ENCODE data around the gene HOXA3. TPM values are rescaled to one million over a fixed set of nuclear protein-coding genes. Genes with fewer than 3 reads are reported as not detected.
A peak's percentile ranks its signal among the peaks of the same experiment; 100 is the strongest.

The HOXA3 gene
- total and polyA plus RNA-seq, 10 of the 15 experiments (the other 5 are each of a cell fraction or from before 2014, with no cell fraction given) = 0.05 TPM; not detected in 9

DNA sequence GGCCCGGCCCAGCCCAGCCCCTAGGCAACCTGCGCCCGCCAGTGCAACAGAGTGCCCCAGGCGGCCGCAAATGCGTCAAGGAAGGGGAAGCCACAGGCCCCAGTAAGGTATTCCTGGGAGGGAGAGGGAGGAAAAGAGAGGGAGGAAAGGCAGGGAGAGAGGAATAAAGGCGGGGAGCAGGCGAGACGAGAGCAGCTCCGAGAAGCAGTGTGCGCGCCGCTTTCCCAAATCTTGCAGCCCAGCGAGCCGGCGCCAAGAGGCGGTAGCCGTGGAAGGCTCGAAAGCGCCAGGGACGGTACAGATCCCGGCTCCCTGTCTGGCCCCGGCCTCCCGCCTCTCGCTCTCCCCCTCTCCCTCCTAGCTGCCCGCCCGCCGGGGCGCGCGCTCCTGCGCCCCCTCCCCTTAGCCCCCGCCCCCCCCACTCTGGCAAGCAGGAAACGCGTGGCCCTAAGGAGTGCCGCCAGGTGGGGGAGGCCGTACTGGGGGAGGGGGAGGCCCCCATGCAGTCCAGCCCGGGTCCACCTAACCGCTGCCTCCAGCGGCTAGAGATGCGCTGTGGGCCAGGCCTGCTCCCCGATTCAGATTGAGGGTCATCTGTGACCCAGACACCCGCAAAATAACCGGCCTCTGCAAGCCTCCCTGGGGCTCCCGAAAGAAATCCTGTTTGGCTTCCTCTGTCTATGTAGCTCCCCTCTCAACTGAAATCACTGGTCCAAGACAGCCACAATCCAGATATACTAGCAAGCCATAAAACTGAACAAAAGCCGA lies 17.5 kb upstream of the HOXA3 start:
- Histone ChIP-seq H3K79me2 (ENCODE audit: control insufficient read depth, insufficient read depth, low read length) (no peaks in the 10 kb centered on the region), H3K4me3 (no peak overlapping the region), H3K4me1 (ENCODE audit: control insufficient read depth, insufficient read depth, low read length) (no peaks in the 10 kb centered on the region), H4K20me1 (ENCODE audit: control insufficient read depth, insufficient read depth) (no peaks in the 10 kb centered on the region), H3K4me2 (ENCODE audit: control insufficient read depth, insufficient read depth) (no peak overlapping the region), H2AFZ (ENCODE audit: control insufficient read depth, low read depth, low read length) (no peak overlapping the region), H3K9ac (ENCODE audit: control insufficient read depth, insufficient read depth, low read length) (no peak overlapping the region), H3K27ac (ENCODE audit: control insufficient read depth, insufficient read depth) (no peak overlapping the region), H3K36me3 (ENCODE audit: control insufficient read depth in 2 of 2, insufficient read depth in 2 of 2, low read length in 1 of 2) (no peaks in the 10 kb centered on the region; a peak in 1 of 4 replicates), H3K9me3 (replicated peaks; ENCODE audit: control insufficient read depth, insufficient read depth, low read length) (peaks cover 2% of the 10 kb centered on the region; the same call in 1 of the 3 replicates), H3K27me3 (replicated peaks in 1 of 2; ENCODE audit: control insufficient read depth in 2 of 2, insufficient read depth in 2 of 2, low read length in 1 of 2) (peaks cover 28 to 47% of the 10 kb centered on the region in 2 experiments)
- POLR2A ChIA-PET = no interaction called here
- FAIRE-seq = no peak
- intact Hi-C loops (cut with micrococcal nuclease; ENCODE audit: unreplicated experiment) = no loop called here
- WGBS (ENCODE audit: insufficient coverage, insufficient replicate concordance, low lambda C conversion rate, missing lambda C conversion rate) = 28% methylated on average over 32 of the region's 46 CpGs
- SMC1A ChIA-PET (ENCODE audit: uncharacterized antibody, unreplicated experiment) = no interaction called here
- DNase-seq (ENCODE audit: low read depth, low spot score) = no peak
- peak; percentile 83 for TF ChIP-seq SUZ12 (IDR thresholded peaks at IDR 0.05; ENCODE audit: unreplicated experiment)
- TF ChIP-seq NBN (IDR thresholded peaks at IDR 0.05) = no peak
- RAD21 ChIA-PET (ENCODE audit: unreplicated experiment) = no interaction called here
- no TSS peak for BruUV-seq (replicated peaks)
- in situ Hi-C loops (cut with MboI) = loop anchor here (25.0 kb wide), 1 partner anchor 1083 kb away; no protein-coding TSS in a partner anchor
- no peak for ATAC-seq
- CTCF ChIA-PET = interaction anchor here (0.7 to 1.6 kb wide), 2 partner anchors 9 to 800 kb away, joined by 3 to 4 read pairs; no protein-coding TSS in a partner anchor

DNA sequence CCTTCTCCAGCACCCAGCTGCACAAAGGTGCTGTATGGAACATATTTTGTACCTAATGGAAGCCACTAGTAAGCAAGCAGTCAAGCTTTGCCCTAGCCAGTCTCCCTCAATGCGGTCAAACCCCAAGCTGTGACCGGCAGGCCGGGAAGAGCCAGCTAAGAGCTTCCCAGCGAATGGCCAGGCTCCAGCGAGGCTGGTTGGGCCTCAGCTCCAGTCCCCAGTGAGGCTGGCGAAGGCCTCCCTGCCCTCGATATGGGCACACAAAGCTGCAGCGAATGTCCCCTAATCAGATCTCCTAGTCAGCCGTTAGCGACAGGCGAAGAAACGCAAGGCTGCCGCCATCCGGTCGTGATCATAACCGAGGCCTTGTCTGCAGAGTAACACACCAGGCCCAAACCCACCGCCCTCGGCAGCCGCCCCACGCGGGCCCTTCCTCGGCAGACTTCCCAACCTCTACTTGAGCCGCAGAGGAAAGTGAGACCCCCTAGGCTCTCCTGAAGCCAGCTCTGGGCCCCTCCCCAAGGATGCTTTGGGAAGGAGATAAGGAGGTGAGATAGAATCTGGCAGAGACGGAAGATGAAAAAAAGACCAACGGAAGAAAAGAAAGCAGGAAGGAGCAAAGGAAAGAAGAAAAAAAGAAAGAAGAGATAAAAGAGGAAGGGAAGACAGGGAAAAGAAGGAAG lies 16.0 kb upstream of the HOXA3 start:
- no peaks in the 10 kb centered on the region; a peak in 1 of 4 replicates for H3K36me3 ChIP-seq (ENCODE audit: control insufficient read depth in 2 of 2, insufficient read depth in 2 of 2, low read length in 1 of 2)
- 31% methylated on average over 25 of the region's 25 CpGs for WGBS (ENCODE audit: insufficient coverage, insufficient replicate concordance, low lambda C conversion rate, missing lambda C conversion rate)
- ChIA-PET CTCF (no interaction called here), POLR2A (interaction anchor here (0.6 kb wide), 1 partner anchor 275 kb away, joined by 3 read pairs; no protein-coding TSS in a partner anchor), RAD21 (ENCODE audit: unreplicated experiment) (no interaction called here), SMC1A (ENCODE audit: uncharacterized antibody, unreplicated experiment) (no interaction called here)
- in situ Hi-C loops (cut with MboI) = loop anchor here (25.0 kb wide), 1 partner anchor 1081 kb away; no protein-coding TSS in a partner anchor
- peaks cover 31 to 49% of the 10 kb centered on the region in 2 experiments for H3K27me3 ChIP-seq (replicated peaks in 1 of 2; ENCODE audit: control insufficient read depth in 2 of 2, insufficient read depth in 2 of 2, low read length in 1 of 2)
- no peaks in the 10 kb centered on the region for H3K4me1 ChIP-seq (ENCODE audit: control insufficient read depth, insufficient read depth, low read length)
- no peak for FAIRE-seq
- H3K79me2 ChIP-seq (ENCODE audit: control insufficient read depth, insufficient read depth, low read length) = no peaks in the 10 kb centered on the region
- peaks cover 2% of the 10 kb centered on the region; the same call in 1 of the 3 replicates for H3K9me3 ChIP-seq (replicated peaks; ENCODE audit: control insufficient read depth, insufficient read depth, low read length)
- H3K4me3 ChIP-seq = no peak overlapping the region
- H3K4me2 ChIP-seq (ENCODE audit: control insufficient read depth, insufficient read depth) = no peak overlapping the region
- BruUV-seq (replicated peaks) = no TSS peak
- DNase-seq (ENCODE audit: low read depth, low spot score) = no peak
- no peak overlapping the region for H2AFZ ChIP-seq (ENCODE audit: control insufficient read depth, low read depth, low read length)
- H3K27ac ChIP-seq (ENCODE audit: control insufficient read depth, insufficient read depth) = no peak overlapping the region
- H4K20me1 ChIP-seq (ENCODE audit: control insufficient read depth, insufficient read depth) = no peaks in the 10 kb centered on the region
- no peak for ATAC-seq
- intact Hi-C loops (cut with micrococcal nuclease; ENCODE audit: unreplicated experiment) = no loop called here
- H3K9ac ChIP-seq (ENCODE audit: control insufficient read depth, insufficient read depth, low read length) = no peak overlapping the region
- TF ChIP-seq, protein P1, sequence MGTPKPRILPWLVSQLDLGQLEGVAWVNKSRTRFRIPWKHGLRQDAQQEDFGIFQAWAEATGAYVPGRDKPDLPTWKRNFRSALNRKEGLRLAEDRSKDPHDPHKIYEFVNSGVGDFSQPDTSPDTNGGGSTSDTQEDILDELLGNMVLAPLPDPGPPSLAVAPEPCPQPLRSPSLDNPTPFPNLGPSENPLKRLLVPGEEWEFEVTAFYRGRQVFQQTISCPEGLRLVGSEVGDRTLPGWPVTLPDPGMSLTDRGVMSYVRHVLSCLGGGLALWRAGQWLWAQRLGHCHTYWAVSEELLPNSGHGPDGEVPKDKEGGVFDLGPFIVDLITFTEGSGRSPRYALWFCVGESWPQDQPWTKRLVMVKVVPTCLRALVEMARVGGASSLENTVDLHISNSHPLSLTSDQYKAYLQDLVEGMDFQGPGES (IDR thresholded peaks at IDR 0.05) = no peak
- no peak for TF ChIP-seq CBX3 (IDR thresholded peaks at IDR 0.05; ENCODE audit: borderline replicate concordance, low read depth)
- no peak for TF ChIP-seq FOXM1 (IDR thresholded peaks at IDR 0.05; ENCODE audit: low read depth, low read length)
- TF ChIP-seq, protein P2, sequence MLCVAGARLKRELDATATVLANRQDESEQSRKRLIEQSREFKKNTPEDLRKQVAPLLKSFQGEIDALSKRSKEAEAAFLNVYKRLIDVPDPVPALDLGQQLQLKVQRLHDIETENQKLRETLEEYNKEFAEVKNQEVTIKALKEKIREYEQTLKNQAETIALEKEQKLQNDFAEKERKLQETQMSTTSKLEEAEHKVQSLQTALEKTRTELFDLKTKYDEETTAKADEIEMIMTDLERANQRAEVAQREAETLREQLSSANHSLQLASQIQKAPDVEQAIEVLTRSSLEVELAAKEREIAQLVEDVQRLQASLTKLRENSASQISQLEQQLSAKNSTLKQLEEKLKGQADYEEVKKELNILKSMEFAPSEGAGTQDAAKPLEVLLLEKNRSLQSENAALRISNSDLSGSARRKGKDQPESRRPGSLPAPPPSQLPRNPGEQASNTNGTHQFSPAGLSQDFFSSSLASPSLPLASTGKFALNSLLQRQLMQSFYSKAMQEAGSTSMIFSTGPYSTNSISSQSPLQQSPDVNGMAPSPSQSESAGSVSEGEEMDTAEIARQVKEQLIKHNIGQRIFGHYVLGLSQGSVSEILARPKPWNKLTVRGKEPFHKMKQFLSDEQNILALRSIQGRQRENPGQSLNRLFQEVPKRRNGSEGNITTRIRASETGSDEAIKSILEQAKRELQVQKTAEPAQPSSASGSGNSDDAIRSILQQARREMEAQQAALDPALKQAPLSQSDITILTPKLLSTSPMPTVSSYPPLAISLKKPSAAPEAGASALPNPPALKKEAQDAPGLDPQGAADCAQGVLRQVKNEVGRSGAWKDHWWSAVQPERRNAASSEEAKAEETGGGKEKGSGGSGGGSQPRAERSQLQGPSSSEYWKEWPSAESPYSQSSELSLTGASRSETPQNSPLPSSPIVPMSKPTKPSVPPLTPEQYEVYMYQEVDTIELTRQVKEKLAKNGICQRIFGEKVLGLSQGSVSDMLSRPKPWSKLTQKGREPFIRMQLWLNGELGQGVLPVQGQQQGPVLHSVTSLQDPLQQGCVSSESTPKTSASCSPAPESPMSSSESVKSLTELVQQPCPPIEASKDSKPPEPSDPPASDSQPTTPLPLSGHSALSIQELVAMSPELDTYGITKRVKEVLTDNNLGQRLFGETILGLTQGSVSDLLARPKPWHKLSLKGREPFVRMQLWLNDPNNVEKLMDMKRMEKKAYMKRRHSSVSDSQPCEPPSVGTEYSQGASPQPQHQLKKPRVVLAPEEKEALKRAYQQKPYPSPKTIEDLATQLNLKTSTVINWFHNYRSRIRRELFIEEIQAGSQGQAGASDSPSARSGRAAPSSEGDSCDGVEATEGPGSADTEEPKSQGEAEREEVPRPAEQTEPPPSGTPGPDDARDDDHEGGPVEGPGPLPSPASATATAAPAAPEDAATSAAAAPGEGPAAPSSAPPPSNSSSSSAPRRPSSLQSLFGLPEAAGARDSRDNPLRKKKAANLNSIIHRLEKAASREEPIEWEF (IDR thresholded peaks at IDR 0.05; ENCODE audit: insufficient replicate concordance, low read depth, low read length) = no peak
- no peak for TF ChIP-seq TBL1XR1 (IDR thresholded peaks at IDR 0.05; ENCODE audit: low read depth, low read length)
- TF ChIP-seq SMARCA5 (IDR thresholded peaks at IDR 0.05) = no peak

Data from GM12878 (cell line).